ENCODE data around the gene NDUFB8.

- no peak for TF ChIP-seq CTCF (IDR thresholded peaks at IDR 0.05)
- no peak for TF ChIP-seq EP300 (IDR thresholded peaks at IDR 0.05)
- no peak for TF ChIP-seq POLR2A (IDR thresholded peaks at IDR 0.05)
These were observed 45.6 kb downstream of the NDUFB8 start for GRCh38 chr10:100483876-100484666.
